GM12878 (cell line): ENCODE results near the gene MYOM1.

ENCODE experiments used
- CHD4 ChIP-seq: fragments of 200-600 bp; sonication (generic); IDR thresholded peaks from 2 replicates; pipeline ENCODE4 v1.6.1; 2016; ENCODE audit warnings: mild to moderate bottlenecking
- CTCF ChIP-seq, 3 experiments: IDR thresholded peaks in 2 of 3; conservative IDR thresholded peaks in 1 of 3; 2 replicates each; pipeline ENCODE4 v1.5.1; 2011; ENCODE audit warnings: low read depth in 3 of 3, low read length in 3 of 3, mild to moderate bottlenecking in 3 of 3, control low read depth in 2 of 3, moderate library complexity in 2 of 3, inconsistent platforms in 1 of 3, mixed read lengths in 1 of 3; ENCODE audit not compliant: control insufficient read depth in 2 of 3, insufficient read depth in 1 of 3; ENCODE audit errors: extremely low read depth in 1 of 3
- FOS ChIP-seq: IDR thresholded peaks from 3 replicates; pipeline ENCODE4 v1.6.1; 2011; ENCODE audit warnings: borderline replicate concordance; ENCODE audit not compliant: insufficient read length; ENCODE audit errors: extremely low read depth
- RBBP5 ChIP-seq: fragments of 200-600 bp; sonication (generic); conservative IDR thresholded peaks from 2 replicates; pipeline ENCODE4 v1.6.1; 2016
- REST ChIP-seq: IDR thresholded peaks from 2 replicates; pipeline ENCODE4 v1.6.1; 2012; ENCODE audit warnings: mild to moderate bottlenecking, low read depth, low read length
- ZNF24 ChIP-seq: fragments of 450-650 bp; IDR thresholded peaks from 2 replicates; pipeline ENCODE4 v1.6.1; 2017; ENCODE audit warnings: antibody characterized with exemption, mild to moderate bottlenecking

GRCh38 chr18:3150688-3151087 lies 69.1 kb downstream of the MYOM1 start:
- no peak for TF ChIP-seq CTCF (IDR thresholded peaks at IDR 0.05 in 2 of 3, conservative IDR thresholded peaks at IDR 0.05 in 1 of 3; ENCODE audit: control insufficient read depth in 2 of 3, extremely low read depth in 1 of 3, insufficient read depth in 1 of 3, low read depth in 3 of 3, low read length in 3 of 3)
- no peak for TF ChIP-seq REST
- no peak for TF ChIP-seq CHD4
- no peak for TF ChIP-seq FOS
- no peak for TF ChIP-seq ZNF24
- no peak for TF ChIP-seq RBBP5
